Skin of body (tissue), 2 donors: Measurements from ENCODE around the gene S100B. TPM values are rescaled to one million over a fixed set of nuclear protein-coding genes. Genes with fewer than 3 reads are reported as not detected.

Source experiments
- DNase-seq: peaks from one replicate; lab custom pipeline; 2025; lab: John Stamatoyannopoulos, UW
- total RNA-seq: library from RNA; depleted of rRNA; stranded (reverse); fragments of >200 nt; gene quantifications from one replicate; pipeline ENCODE4 v1.2.3, GENCODE V29; 2014

S100B gene
- total RNA-seq, 1 donor from 2014 or later = 22.7 TPM

DNA sequence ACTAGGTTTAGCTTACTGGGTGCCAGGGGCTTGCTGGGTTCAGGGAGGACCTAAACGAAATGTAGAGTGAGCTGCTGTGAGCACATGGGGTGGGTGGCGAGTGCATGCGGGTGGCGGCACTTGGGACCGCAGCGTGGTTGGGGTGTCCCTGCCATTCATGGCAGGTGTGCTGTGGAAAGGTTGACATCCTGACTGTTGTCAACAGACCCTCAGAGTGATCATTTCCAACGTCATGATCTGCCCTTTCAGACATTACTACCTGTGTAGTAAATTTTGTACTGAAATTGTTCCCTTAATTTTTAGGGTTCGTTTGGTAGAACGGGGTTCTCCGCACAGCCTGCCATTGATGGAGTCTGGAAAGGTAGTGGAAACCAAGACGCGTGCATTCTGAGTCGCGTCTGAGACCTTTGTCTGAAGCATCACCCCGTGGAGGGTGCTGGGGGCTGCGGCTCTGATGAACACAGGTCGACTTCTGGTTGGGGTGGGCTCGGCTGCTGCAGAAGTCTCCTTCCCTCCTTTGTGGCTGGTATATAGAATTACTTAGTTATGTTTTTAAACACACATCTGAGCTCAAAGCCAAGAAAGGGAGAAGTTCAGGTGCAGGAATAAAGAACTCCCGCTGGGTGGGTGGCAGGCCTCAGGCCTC lies 43.3 kb downstream of the S100B start:
- DNase-seq = no peak

DNA sequence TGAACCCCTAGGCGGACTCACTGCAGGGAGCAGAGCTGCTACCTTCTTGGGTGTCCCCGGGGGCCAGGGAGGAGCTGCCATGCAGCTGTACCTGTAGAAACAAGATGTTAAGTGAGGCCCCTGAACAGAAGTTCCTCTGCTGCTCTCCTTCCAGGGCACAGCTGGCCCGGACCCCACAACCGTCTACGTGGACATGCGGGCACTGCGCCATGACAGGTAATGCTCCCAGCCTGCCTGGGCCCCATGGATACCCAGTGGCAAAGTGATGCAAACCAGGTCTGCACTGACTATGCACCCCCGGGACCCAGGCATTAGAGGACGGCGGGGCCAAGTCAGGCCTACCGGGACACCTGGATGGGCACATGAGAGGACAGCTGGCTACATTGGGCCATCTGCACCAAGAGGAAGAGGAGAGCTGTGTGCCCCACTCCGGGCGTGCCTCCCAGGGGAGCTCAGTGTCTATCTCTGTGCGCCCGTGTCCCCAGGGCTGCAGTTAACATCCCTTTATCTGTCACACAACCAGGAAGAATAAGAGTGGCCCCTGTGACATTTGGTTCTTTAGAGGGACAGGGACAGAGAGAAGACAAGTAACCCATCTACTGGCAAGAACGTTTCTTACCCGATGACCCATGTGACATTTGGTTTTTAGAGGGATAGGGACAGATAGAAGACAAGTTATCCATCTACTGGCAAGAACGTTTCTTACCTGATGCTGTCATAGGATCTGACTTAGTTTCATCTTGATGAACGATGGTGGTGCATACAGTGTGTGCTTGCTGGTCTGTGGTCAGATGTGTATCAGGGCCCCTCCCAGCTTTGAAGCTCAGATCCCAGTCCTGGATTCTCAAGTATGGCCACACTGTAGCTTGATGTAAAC lies 44.1 kb downstream of the S100B start:
- DNase-seq = no peak

DNA sequence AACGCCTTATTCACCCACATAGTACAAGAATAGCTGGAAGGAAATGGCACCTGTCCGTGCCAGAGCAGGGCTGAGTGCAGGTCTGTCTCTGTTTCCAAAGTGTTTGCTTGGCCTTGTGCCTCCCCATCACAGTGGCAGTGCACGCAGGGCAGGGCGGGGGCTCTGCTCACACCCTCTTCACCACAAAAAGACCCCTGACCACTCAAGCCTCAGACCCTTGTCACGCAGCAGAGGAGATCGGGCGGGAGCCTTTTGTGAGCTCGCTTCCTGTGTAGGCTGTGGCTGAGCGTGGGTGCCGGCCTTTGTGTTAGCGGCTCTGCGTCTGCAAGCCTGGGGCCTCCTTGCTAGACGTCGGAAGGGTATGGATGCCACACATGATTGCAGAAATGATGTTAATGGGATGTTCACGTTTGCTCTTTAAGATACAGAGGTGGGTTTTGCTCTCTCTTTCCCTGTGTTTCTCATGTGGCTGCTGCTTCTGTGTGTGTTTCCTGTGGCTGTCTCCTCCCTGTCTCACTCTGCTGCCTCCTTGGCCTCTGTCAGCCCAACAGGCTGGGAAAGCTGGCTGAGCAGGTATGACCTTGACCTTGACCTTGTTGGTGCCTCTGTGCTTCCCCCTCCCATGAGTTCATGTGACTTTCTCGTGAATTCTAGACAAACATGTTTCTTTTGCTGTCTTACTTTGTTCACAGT lies 45.4 kb downstream of the S100B start:
- DNase-seq = no peak

DNA sequence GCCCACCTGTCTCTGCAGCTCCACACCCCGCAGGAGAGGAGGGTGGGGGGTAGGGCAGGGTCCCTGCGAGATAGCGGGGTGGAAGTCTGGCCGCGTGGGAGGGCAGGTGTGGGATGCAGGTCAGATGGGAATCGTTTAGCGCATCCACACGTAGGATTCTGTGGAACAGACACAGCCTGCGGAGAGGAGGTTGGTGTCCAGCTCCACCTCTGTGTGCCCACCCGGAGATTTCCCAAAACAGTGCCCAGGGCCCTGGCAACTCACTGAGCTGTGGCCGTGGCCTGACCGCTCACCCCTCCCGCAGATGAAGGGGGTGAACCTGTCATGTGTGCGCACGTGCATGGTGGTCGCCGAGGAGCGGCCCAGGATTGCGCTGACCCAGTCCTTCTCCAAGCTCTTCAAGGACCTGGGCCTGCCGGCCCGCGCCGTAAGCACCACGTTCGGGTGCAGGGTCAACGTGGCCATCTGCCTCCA lies 46.9 kb downstream of the S100B start:
- no peak for DNase-seq

DNA sequence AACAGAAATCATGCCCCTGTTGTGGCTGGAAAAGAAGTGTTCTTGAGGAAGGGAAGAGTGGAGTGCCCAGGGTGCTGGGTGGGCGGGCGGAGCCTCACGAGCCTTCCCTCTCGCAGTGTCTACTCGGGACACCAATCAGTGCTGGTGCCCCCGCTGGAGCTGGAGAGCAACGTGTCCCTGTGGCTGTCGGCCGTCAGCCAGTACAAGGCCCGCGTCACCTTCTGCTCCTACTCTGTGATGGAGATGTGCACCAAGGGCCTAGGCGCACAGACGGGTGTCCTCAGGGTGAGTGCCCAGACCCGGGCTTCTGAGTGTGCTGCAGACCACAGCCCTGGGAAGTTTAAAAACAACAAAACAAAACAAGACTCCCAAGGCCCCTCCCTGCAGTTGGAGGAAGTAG lies 47.4 kb downstream of the S100B start:
- no peak for DNase-seq

DNA sequence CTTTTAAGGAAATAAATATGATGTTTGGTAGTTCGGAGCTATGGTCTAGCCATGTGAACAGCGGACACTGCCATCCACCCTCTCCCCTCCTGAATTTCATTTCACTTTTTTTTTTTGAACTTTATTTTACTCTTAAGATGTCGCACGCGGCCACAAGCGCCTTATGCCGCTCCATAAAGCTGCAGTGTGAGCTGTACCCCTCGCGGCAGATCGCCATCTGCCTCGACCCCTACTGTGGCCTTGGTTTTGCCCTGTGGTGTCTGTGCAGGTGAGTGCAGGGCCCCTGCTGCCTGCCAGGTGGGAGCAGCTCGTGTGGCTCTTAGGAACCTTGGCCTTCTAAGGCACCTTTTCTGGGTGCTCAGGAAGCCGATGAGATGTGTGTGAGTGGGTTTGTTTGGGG lies 48.1 kb downstream of the S100B start:
- no peak for DNase-seq

DNA sequence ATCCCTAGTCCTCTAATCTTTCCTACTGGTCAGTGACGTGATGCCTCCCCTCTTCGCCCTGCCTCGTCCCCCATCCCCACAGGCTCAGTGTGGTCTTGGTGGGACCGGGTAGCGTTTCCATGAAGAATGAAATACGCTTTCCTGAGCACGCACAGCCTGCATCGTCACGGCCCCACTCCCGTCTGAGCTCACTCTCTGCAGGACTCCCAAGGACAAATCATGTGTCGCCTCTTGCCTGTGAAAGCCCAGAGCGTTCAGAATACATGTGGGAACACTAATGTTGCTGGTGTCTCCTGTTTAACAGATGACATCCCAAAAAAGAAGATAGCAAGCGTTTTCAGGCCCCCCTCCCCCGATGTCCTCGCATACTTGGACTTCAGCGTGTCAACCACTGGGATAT lies 49.2 kb downstream of the S100B start:
- no peak for DNase-seq

DNA sequence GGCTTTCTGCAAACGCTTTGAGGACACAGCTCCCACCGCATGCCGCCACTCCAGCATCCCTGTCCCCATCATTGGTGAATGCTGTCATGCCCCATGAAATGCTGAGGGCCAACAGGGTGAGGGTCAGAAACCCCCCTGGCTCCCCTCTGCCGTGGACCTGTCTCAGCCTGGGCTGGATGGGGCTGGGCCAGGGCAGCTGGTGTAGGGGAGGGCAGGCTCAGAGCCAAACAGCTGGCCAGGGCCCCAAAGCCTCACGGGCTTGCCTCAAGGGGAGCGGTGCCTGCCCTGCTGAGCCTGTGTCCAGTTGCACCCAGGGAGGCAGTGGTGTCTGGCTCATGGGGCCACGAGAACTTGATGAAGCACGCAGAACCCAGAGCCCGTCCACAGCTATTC lies 49.7 kb downstream of the S100B start:
- DNase-seq = no peak

DNA sequence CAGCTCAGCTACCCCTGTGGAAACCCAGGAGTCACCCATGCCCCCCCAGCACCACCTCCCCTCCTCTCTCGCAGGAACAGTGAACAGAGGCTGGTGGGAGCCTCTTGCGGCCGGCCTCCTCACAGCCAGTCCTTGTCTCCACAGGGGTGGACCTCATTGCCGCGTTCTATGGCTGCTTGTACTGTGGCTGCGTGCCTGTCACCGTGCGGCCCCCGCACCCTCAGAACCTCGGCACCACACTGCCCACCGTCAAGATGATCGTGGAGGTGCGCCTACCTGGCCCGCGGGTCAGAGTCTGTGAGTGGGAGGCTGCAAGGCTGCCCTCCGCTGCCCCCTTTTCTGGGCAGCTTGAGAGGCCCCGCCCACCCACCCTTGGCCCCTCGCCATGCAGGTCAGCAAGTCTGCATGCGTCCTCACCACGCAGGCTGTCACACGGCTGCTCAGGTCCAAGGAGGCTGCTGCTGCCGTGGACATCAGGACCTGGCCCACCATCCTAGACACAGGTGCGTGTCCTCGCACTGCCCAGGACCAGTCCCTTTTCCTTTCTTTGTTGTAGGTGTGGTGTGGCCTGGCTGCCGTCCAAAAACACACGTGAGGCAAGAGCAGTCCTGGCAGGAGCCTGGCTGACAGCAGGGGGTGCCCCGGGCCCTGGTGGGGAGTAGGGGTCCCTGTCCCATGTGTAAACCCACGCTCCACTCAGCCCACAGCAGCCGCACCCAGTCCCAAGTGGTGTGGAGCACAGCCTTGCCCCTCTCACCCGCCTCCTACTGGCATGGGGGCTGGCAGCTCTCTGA lies 50.3 kb downstream of the S100B start:
- DNase-seq = no peak

DNA sequence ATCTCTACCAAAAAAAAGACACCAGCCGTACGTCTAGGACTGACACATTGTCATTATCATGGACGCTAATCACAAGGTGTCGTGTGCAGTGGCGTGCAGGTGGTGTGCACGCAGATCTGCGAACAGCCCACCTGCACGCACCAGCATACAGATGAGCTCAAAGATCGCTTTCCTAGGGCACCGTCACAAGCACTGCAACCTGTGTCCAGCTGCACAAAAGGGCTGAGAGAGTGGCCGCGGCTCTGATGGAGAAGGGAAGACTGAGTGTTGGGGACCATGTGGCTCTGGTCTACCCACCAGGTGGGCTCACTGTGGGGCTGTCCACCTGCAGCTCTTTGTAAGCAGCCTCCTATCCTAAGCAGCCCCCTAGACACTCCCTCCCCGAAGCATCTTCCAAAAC lies 50.9 kb downstream of the S100B start:
- DNase-seq = no peak

DNA sequence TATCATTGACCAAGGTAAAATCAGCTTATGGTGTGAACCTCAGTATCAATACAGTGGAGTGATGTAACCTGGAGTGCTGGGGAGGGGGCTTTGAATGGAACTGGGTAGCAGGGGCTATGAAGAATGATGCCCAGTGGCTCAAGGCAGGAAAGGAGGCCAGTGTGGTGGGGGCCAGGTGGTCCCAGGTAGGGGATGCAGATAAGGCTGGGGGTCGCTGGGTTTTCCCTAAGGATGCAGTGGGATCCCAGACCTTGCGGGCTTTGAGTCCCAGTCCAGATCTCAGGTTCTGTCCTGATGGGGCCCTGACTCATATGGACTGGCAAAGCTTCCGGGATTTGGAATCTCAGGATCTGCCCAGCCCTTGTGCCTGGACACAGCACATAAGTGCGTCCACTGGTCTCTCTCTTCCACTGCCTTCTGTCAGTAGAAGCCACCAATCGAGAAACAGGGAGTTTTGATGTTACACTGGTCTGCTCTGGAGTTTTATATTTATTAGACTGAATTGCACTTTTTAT lies 52.0 kb downstream of the S100B start:
- no peak for DNase-seq

DNA sequence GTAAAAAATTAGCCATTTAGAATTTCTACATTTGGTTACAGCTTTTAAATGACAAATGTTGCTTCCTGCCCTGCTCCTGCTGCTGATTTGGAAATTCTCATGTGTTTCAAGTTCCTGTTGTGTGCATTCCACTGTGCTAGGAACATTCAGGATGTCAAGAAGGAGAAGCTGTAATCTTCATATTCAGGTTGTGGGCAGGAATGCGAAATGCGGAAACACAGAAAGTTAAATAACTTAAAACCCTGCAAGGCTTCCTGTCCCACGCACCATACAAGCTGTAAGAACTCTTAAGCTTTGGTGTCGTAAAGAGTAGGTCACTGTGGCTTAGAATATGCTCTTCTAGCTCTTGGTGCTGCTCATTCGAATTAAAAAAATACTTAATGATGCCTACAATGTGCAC lies 52.6 kb downstream of the S100B start:
- DNase-seq = no peak

DNA sequence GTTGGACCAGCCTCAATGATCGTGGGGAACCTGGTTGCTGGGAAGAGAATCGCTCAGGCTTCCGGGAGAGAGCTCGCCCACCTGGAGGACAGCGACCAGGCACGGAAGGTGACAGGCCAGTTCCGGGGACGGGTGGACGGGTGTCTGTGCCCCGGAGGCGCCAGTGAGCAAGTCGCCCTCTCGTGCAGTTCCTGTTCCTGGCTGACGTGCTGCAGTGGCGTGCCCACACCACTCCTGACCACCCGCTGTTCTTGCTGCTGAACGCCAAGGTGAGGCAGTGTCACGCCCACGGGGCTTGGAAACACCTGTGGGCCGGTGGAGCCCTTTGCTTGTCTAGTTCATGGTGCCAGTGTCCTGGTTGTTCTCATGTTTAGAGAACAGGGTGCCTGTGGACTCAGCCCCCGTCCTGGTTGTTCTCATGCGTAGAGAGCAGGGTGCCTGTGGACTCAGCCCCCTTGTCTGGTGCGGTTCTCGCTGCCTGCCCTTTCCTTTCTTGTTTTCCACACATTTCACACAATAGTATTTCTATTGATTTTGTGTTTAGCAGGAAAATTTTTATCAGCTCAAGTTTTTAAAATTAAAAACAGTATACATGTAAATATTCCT lies 53.1 kb downstream of the S100B start:
- no peak for DNase-seq

DNA sequence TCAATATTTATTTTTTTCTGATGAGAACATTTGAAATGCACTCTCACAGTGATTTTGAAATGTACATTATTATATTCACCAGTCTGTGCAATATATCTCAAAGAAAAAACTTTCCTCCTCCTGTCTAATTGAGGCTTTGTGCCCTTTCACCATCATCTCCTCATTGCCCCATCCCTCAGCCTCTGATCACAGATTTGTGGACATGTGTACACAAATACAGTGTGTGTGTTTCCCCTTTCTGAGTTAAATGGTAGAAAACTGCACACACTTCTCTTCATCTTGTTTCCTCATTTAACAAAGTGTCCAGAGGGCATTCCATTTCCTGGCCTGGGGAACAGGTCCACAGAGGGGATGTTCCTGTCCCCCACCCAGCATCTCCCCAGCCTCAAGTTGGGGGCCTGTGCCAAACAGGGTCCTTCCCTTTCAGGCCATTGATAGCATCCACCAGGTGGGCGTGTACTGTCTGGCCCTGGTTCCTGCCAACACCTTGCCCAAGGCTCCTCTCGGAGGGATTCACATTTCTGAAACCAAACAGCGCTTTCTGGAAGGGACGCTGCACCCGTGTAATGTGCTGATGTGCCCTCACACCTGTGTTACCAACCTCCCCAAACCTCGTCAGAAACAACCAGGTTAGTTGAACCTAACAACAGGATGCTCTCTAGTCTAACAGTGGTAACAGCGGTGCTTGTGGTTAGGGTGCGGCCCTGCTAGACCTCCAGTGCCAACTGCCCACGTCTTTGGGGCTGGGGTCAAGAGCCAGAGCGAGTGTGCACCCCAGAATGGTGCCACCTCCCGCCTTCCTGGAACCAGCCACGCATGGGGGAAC lies 54.6 kb downstream of the S100B start:
- no peak for DNase-seq

DNA sequence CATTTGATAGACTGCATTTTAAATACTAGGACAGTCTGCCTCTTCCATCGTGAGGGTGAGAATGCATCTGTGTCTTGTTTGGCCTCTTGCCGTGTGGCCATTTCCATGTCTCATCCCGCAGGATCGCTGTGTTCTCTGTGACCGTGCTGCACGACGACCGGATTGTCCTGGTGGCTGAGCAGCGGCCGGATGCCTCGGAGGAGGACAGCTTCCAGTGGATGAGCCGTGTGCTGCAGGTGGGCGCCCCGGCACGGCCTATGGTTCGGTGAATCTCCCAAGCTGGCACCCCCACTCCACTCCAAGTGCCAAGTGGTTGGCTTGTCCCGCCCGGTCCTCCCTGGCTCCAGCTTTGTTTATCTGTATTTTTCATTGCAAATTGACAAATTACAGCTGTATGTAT lies 55.2 kb downstream of the S100B start:
- DNase-seq = no peak

Other genes starting within 250 kb of the S100B start
- gene DIP2A, start 146.2 kb downstream of the S100B start, total RNA-seq = 31.2 TPM
- gene PRMT2, start 30.6 kb upstream of the S100B start, total RNA-seq = 63.8 TPM